ENCODE results near the gene CHIC2.
"Not testable (repeated sequence)": the region's sequence is repeated elsewhere in the genome, so short reads cannot be mapped to it uniquely, and the experiment has no call there.

The CHIC2 gene

GRCh38 chr4:54061067-54061466 lies 3.3 kb downstream of the CHIC2 start:
- DNase-seq (ENCODE audit: low spot score): no peak

GRCh38 chr4:54060116-54060515 lies 4.3 kb downstream of the CHIC2 start:
- no peak for DNase-seq (ENCODE audit: low spot score)

GRCh38 chr4:54058171-54058570 lies 6.2 kb downstream of the CHIC2 start:
- no peak for DNase-seq (ENCODE audit: low spot score)

- DNase-seq (ENCODE audit: low spot score): no peak
Measured at GRCh38 chr4:54056360-54056759, 8.0 kb downstream of the CHIC2 start.

- no peak for DNase-seq (ENCODE audit: low spot score)
Measured at GRCh38 chr4:54055494-54055893, 8.9 kb downstream of the CHIC2 start.

GRCh38 chr4:54054501-54054900 lies 9.9 kb downstream of the CHIC2 start:
- no peak for DNase-seq (ENCODE audit: low spot score)

GRCh38 chr4:54053322-54053721 lies 11.1 kb downstream of the CHIC2 start:
- not testable (repeated sequence) for DNase-seq (ENCODE audit: low spot score)

- no peak for DNase-seq (ENCODE audit: low spot score)
Measured at GRCh38 chr4:54050214-54050904, 14.0 kb downstream of the CHIC2 start.

- DNase-seq (ENCODE audit: low spot score): not testable (repeated sequence)
Measured at GRCh38 chr4:54043630-54044029, 20.8 kb downstream of the CHIC2 start.

- DNase-seq (ENCODE audit: low spot score): no peak
Measured at GRCh38 chr4:54041933-54042332, 22.5 kb downstream of the CHIC2 start.

GRCh38 chr4:54041100-54041499 lies 23.3 kb downstream of the CHIC2 start:
- no peak for DNase-seq (ENCODE audit: low spot score)

GRCh38 chr4:54038056-54038455 lies 26.3 kb downstream of the CHIC2 start:
- DNase-seq (ENCODE audit: low spot score): no peak

GRCh38 chr4:54036184-54036583 lies 28.2 kb downstream of the CHIC2 start:
- no peak for DNase-seq (ENCODE audit: low spot score)

- no peak for DNase-seq (ENCODE audit: low spot score)
Measured at GRCh38 chr4:54032558-54033135, 31.8 kb downstream of the CHIC2 start.

- DNase-seq (ENCODE audit: low spot score): no peak
Measured at GRCh38 chr4:54027311-54027710, 37.1 kb downstream of the CHIC2 start.

- no peak for DNase-seq (ENCODE audit: low spot score)
Measured at GRCh38 chr4:54025582-54025981, 38.8 kb downstream of the CHIC2 start.

- DNase-seq (ENCODE audit: low spot score): not testable (repeated sequence)
Measured at GRCh38 chr4:54023019-54023418, 41.4 kb downstream of the CHIC2 start.

GRCh38 chr4:54017974-54018373 lies 46.4 kb downstream of the CHIC2 start:
- no peak for DNase-seq (ENCODE audit: low spot score)

GRCh38 chr4:54017308-54017707 lies 47.1 kb downstream of the CHIC2 start:
- DNase-seq (ENCODE audit: low spot score): no peak

GRCh38 chr4:54016504-54016903 lies 47.9 kb downstream of the CHIC2 start:
- DNase-seq (ENCODE audit: low spot score): no peak

GRCh38 chr4:54015423-54016030 lies 48.9 kb downstream of the CHIC2 start:
- peak; percentile 45 for DNase-seq (ENCODE audit: low spot score)

- DNase-seq (ENCODE audit: low spot score): no peak
Measured at GRCh38 chr4:54014666-54015160, 49.7 kb downstream of the CHIC2 start.

GRCh38 chr4:54011201-54011600 lies 53.2 kb downstream of the CHIC2 start:
- no peak for DNase-seq (ENCODE audit: low spot score)

Data from ecto neural progenitor cell (in vitro differentiated cells).